SU-DHL-6 (cell line): Measurements from ENCODE around the gene DYNLT3.

Experiments used
- H2AFZ ChIP-seq: fragments of 200-600 bp; sonication (generic); 2 replicates; pipeline ENCODE4 v1.6.1; 2014; ENCODE audit warnings: low read depth, mild to moderate bottlenecking, moderate library complexity, mixed read lengths, antibody characterized with exemption, low read length; ENCODE audit not compliant: severe bottlenecking
- H3F3A ChIP-seq: fragments of 200-600 bp; shearing (Covaris generic); 2 replicates; pipeline ENCODE4 v1.6.0; 2016; ENCODE audit warnings: antibody characterized with exemption, mild to moderate bottlenecking; ENCODE audit not compliant: insufficient read depth
- H3K27ac ChIP-seq: fragments of 200-600 bp; sonication (generic); 2 replicates; pipeline ENCODE4 v1.5.1; 2016; ENCODE audit warnings: low read depth, mild to moderate bottlenecking, low read length, moderate library complexity, mixed read lengths
- H3K27me3 ChIP-seq: fragments of 200-600 bp; sonication (generic), shearing (Covaris generic); 2 replicates; pipeline ENCODE4 v1.6.0; 2014; ENCODE audit warnings: mild to moderate bottlenecking, low read length
- H3K36me3 ChIP-seq: fragments of 200-600 bp; sonication (generic); 2 replicates; pipeline ENCODE4 v1.6.1; 2014; ENCODE audit warnings: mild to moderate bottlenecking, low read length, mixed read lengths
- H3K4me2 ChIP-seq: fragments of 300-600, 200-600 bp; shearing (Covaris generic), sonication (generic); 2 replicates; pipeline ENCODE4 v1.6.0; 2014; ENCODE audit warnings: low read length, low read depth, mild to moderate bottlenecking; ENCODE audit not compliant: poor library complexity, severe bottlenecking
- H3K4me3 ChIP-seq: fragments of 200-600 bp; sonication (generic); 2 replicates; pipeline ENCODE4 v1.5.1; 2014; ENCODE audit warnings: antibody characterized with exemption, low read length, mild to moderate bottlenecking, mixed read lengths; ENCODE audit not compliant: insufficient read depth, poor library complexity, severe bottlenecking
- H3K79me2 ChIP-seq: fragments of 200-600 bp; sonication (generic); 2 replicates; pipeline ENCODE4 v1.6.1; 2014; ENCODE audit warnings: mild to moderate bottlenecking, low read length, moderate library complexity; ENCODE audit not compliant: insufficient read depth
- H3K9ac ChIP-seq: fragments of 200-600 bp; sonication (generic); 2 replicates; pipeline ENCODE4 v1.7.0; 2014; ENCODE audit warnings: mild to moderate bottlenecking, low read length
- H3K9me2 ChIP-seq: fragments of 200-600 bp; sonication (generic); replicated peaks from 2 replicates; pipeline ENCODE4 v1.6.1; 2014; ENCODE audit warnings: low read length; ENCODE audit not compliant: insufficient read depth
- H3K9me3 ChIP-seq: fragments of 200-600 bp; sonication (generic); 2 replicates; pipeline ENCODE4 v1.6.1; 2014; ENCODE audit warnings: low read length, mixed read lengths; ENCODE audit not compliant: insufficient read depth
- H4K20me1 ChIP-seq: fragments of 200-600 bp; sonication (generic); 2 replicates; pipeline ENCODE4 v1.6.1; 2014; ENCODE audit warnings: low read depth, mild to moderate bottlenecking, antibody characterized with exemption, low read length, moderate library complexity, mixed read lengths
- CTCF ChIP-seq: fragments of 200-600 bp; sonication (generic); IDR thresholded peaks from one replicate; pipeline ENCODE4 v1.5.1; 2017; ENCODE audit warnings: antibody characterized with exemption, mild to moderate bottlenecking, low read length, moderate library complexity; ENCODE audit not compliant: insufficient read depth, poor library complexity, severe bottlenecking
- EZH2phosphoT487 ChIP-seq: fragments of 200-600 bp; sonication (generic), shearing (Covaris generic); conservative IDR thresholded peaks from 2 replicates; pipeline ENCODE4 v1.6.1; 2018; ENCODE audit warnings: mild to moderate bottlenecking, antibody characterized with exemption, low read length, moderate library complexity, mixed read lengths

Gene DYNLT3

DNA sequence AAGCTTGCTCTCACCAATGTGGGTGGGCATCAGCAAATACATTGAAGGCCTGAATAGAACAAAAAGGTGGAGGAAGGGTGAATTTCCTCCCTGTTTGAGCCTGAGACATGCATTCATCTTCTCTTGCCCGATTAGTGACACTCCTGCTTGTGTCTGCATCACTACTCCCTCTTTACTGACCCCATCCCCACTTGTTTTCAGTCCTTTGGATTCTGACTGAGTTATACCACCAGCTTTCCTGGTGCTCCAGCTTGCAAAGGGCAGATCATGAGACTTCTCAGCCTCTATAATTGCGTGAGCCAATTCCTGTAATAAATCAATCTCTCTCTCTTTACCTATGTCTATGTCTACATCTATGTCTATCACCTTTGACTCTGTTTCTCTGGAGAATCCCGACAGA, 47.4 kb upstream of the DYNLT3 start:
- Histone ChIP-seq H3K79me2 (no peaks in the 10 kb centered on the region), H3K27me3 (no peaks in the 10 kb centered on the region), H3K9me2 (no peaks in the 10 kb centered on the region), H3K36me3 (no peaks in the 10 kb centered on the region), H3F3A (no peaks in the 10 kb centered on the region), H3K27ac (no peak overlapping the region), H4K20me1 (no peaks in the 10 kb centered on the region), H3K4me3 (no peak overlapping the region), H3K9me3 (no peaks in the 10 kb centered on the region), H3K9ac (no peak overlapping the region), H2AFZ (no peak overlapping the region), H3K4me2 (no peak overlapping the region)
- TF ChIP-seq EZH2phosphoT487: no peak
- TF ChIP-seq CTCF: no peak

DNA sequence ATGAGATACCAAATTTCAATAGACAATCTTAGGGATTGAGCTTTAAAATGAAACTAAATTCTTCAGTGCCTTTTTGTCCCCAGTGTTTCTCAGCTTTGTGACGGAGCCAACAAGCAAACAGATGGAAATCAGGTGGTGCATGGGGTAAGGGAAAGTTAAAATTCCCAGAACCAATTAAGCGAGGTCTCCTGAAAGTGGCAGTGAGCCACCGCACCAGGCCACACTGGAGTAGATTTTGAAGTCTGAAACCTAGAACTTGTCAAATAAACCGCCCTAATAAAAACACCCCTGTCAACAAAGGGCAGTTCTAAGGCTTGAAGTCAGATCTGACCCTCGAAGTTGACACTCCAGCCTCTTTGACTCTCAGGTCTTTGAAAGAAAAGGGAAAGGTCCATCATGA, 40.6 kb upstream of the DYNLT3 start:
- Histone ChIP-seq H3K9ac (no peak overlapping the region), H3F3A (no peaks in the 10 kb centered on the region), H3K27me3 (no peaks in the 10 kb centered on the region), H3K36me3 (no peaks in the 10 kb centered on the region), H3K79me2 (no peaks in the 10 kb centered on the region), H3K9me3 (no peaks in the 10 kb centered on the region), H2AFZ (no peak overlapping the region), H3K4me2 (no peak overlapping the region), H3K9me2 (no peaks in the 10 kb centered on the region), H3K4me3 (no peak overlapping the region), H3K27ac (no peak overlapping the region), H4K20me1 (no peaks in the 10 kb centered on the region)
- no peak for TF ChIP-seq EZH2phosphoT487
- no peak for TF ChIP-seq CTCF

DNA sequence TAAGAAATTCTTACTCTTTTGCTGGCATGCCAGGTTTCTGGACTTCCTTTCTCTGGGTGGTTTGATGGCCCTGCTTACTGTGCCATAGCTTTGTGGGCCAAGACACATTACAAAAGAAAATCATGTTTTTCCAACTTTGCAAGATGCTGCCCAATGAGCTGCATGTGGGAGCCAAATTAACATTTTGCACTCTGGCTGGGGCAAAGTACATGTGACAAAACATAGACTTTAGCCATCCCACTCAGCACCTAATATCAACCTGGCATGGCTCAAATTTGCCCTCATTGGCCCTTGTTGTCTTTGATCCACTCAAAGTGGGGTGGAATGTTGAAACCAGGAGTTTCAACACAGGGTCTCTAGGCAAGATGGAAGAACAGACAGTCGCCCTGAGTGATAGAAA, 40.0 kb upstream of the DYNLT3 start:
- TF ChIP-seq EZH2phosphoT487 (no peak), CTCF (no peak)
- Histone ChIP-seq H2AFZ (no peak overlapping the region), H3K36me3 (no peaks in the 10 kb centered on the region), H3K27ac (no peak overlapping the region), H3K9ac (no peak overlapping the region), H3K79me2 (no peaks in the 10 kb centered on the region), H3K9me2 (no peaks in the 10 kb centered on the region), H3F3A (no peaks in the 10 kb centered on the region), H3K9me3 (no peaks in the 10 kb centered on the region), H3K27me3 (no peaks in the 10 kb centered on the region), H3K4me2 (no peak overlapping the region), H3K4me3 (no peak overlapping the region), H4K20me1 (no peaks in the 10 kb centered on the region)

DNA sequence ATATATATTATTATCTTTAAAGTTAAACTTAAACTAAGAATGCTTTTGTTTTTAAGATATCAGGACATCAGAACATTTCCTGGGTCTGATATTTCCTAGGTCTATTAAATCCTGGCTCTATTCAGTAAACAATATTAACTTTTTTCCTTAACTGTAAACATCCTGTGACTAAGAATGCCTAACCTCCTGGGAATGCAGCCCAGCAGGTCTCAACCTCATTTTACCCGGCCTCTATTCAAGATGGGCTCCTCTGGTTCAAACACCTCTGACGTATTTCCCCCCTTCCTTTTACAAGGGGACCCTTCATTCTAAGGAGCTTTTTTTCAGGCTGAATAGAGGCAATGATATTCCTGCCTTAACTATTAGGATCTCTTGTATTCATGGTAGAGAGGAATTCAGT, 35.8 kb upstream of the DYNLT3 start:
- H3K79me2 ChIP-seq: no peaks in the 10 kb centered on the region
- H3K4me3 ChIP-seq: no peak overlapping the region
- H4K20me1 ChIP-seq: no peaks in the 10 kb centered on the region
- no peak overlapping the region for H3K9ac ChIP-seq
- H3F3A ChIP-seq: no peaks in the 10 kb centered on the region
- H3K36me3 ChIP-seq: no peaks in the 10 kb centered on the region
- no peak overlapping the region for H3K27ac ChIP-seq
- H3K9me2 ChIP-seq: no peaks in the 10 kb centered on the region
- H3K27me3 ChIP-seq: no peaks in the 10 kb centered on the region
- no peaks in the 10 kb centered on the region for H3K9me3 ChIP-seq
- no peak overlapping the region for H3K4me2 ChIP-seq
- no peak for TF ChIP-seq CTCF
- no peak for TF ChIP-seq EZH2phosphoT487
- no peak overlapping the region for H2AFZ ChIP-seq
